IMR-90 (cell line): Measurements from ENCODE around the gene CEP83. TPM values are rescaled to one million over a fixed set of nuclear protein-coding genes. Genes with fewer than 3 reads are reported as not detected.

Source experiments
- ATAC-seq: fragments of 200-7000 bp; cut with Tn5 transposase; 2 replicates; pipeline ENCODE4 v1.9.1; 2020; ENCODE audit warnings: low read depth, mild to moderate bottlenecking, moderate library complexity
- BruUV-seq: library from RNA; stranded (reverse); fragments of 400-500 nt; replicated peaks from 2 replicates; lab custom pipeline; 2021; lab: Mats Ljungman, UMichigan
- CTCF ChIA-PET: fragments of 300-600 bp; formaldehyde crosslinking; extraction: SDS; loops from one replicate; lab custom pipeline; 2021; ENCODE audit warnings: antibody characterized with exemption; lab: Yijun Ruan, JAX
- POLR2A ChIA-PET: fragments of 300-600 bp; sonication (Branson Sonifier 250); formaldehyde crosslinking; loops from one replicate; lab custom pipeline; 2022; ENCODE audit warnings: antibody characterized with exemption; ENCODE audit not compliant: unreplicated experiment; lab: Charles Lee
- DNase-seq: peaks from one replicate; pipeline ENCODE4 v3.0.0; 2013
- H2AFZ ChIP-seq: replicated peaks from 2 replicates; pipeline ENCODE3; 2013; ENCODE audit warnings: low read length, mild to moderate bottlenecking; ENCODE audit not compliant: poor library complexity
- H2AK5ac ChIP-seq: 2 replicates; pipeline ENCODE4 v1.6.1; 2013; ENCODE audit warnings: low read depth, low read length, inconsistent platforms
- H2AK9ac ChIP-seq: replicated peaks from 2 replicates; pipeline ENCODE3; 2013; ENCODE audit warnings: mild to moderate bottlenecking, low read depth, low read length, moderate library complexity; ENCODE audit not compliant: poor library complexity
- H2BK120ac ChIP-seq: 2 replicates; pipeline ENCODE4 v1.6.1; 2013; ENCODE audit warnings: low read depth, low read length, inconsistent platforms
- H2BK15ac ChIP-seq: 3 replicates; pipeline ENCODE4 v1.6.1; 2013; ENCODE audit warnings: low read depth, low read length, inconsistent platforms
- H2BK20ac ChIP-seq: 2 replicates; pipeline ENCODE4 v1.6.1; 2013; ENCODE audit warnings: low read depth, mild to moderate bottlenecking, inconsistent platforms, low read length, moderate library complexity
- H2BK5ac ChIP-seq: 2 replicates; pipeline ENCODE4 v1.6.1; 2013; ENCODE audit warnings: mild to moderate bottlenecking, low read depth, low read length, inconsistent platforms; ENCODE audit not compliant: poor library complexity, severe bottlenecking
- H3K14ac ChIP-seq: replicated peaks from 2 replicates; pipeline ENCODE4 v1.6.1; 2013; ENCODE audit warnings: low read depth, low read length, inconsistent platforms
- H3K18ac ChIP-seq: 2 replicates; pipeline ENCODE4 v1.6.1; 2013; ENCODE audit warnings: low read depth, low read length, control low read depth
- H3K23ac ChIP-seq: 2 replicates; pipeline ENCODE4 v1.6.1; 2013; ENCODE audit warnings: low read depth, low read length, inconsistent platforms
- H3K27ac ChIP-seq: 2 replicates; pipeline ENCODE4 v1.5.1; 2013; ENCODE audit warnings: mild to moderate bottlenecking, control low read depth, low read length; ENCODE audit not compliant: insufficient read depth
- H3K27me3 ChIP-seq: 2 replicates; pipeline ENCODE4 v1.6.1; 2013; ENCODE audit warnings: low read length; ENCODE audit not compliant: control insufficient read depth, insufficient read depth
- H3K36me3 ChIP-seq: 2 replicates; pipeline ENCODE4 v1.6.1; 2013; ENCODE audit warnings: low read length, mixed read lengths; ENCODE audit not compliant: control insufficient read depth, insufficient read depth
- H3K4ac ChIP-seq: 2 replicates; pipeline ENCODE4 v1.6.1; 2013; ENCODE audit warnings: low read depth, low read length, inconsistent platforms
- H3K4me1 ChIP-seq: 2 replicates; pipeline ENCODE4 v1.6.1; 2013; ENCODE audit warnings: low read length, mixed read lengths; ENCODE audit not compliant: control insufficient read depth, insufficient read depth
- H3K4me2 ChIP-seq: 2 replicates; pipeline ENCODE4 v1.6.1; 2013; ENCODE audit warnings: low read depth, mild to moderate bottlenecking, control low read depth, low read length, moderate library complexity
- H3K4me3 ChIP-seq: 2 replicates; pipeline ENCODE4 v1.5.1; 2013; ENCODE audit warnings: low read depth, mild to moderate bottlenecking, control low read depth, low read length, moderate library complexity; ENCODE audit not compliant: insufficient read depth
- H3K56ac ChIP-seq: 2 replicates; pipeline ENCODE4 v1.6.1; 2013; ENCODE audit warnings: low read length, inconsistent platforms; ENCODE audit not compliant: insufficient read depth; ENCODE audit errors: extremely low read depth
- H3K79me1 ChIP-seq, 2 experiments: 2 replicates each; pipeline ENCODE4 v1.6.1; 2013; ENCODE audit warnings: low read length in 2 of 2, inconsistent platforms in 1 of 2, low read depth in 1 of 2
- H3K9ac ChIP-seq: 2 replicates; pipeline ENCODE4 v1.6.1; 2013; ENCODE audit warnings: low read depth, low read length, control low read depth
- H3K9me1 ChIP-seq: 2 replicates; pipeline ENCODE4 v1.6.1; 2013; ENCODE audit warnings: low read length, inconsistent platforms; ENCODE audit not compliant: insufficient read depth
- H3K9me3 ChIP-seq: 2 replicates; pipeline ENCODE4 v1.6.1; 2013; ENCODE audit warnings: low read length; ENCODE audit not compliant: control insufficient read depth, insufficient read depth
- H4K20me1 ChIP-seq: 2 replicates; pipeline ENCODE4 v1.6.1; 2013; ENCODE audit warnings: low read length, inconsistent platforms; ENCODE audit not compliant: insufficient read depth
- H4K5ac ChIP-seq: 2 replicates; pipeline ENCODE4 v1.6.1; 2013; ENCODE audit warnings: mild to moderate bottlenecking, low read depth, low read length, control low read depth
- H4K8ac ChIP-seq, 2 experiments: 2 replicates each; pipeline ENCODE4 v1.6.1; 2013; ENCODE audit warnings: low read depth in 2 of 2, low read length in 2 of 2, control low read depth in 1 of 2, inconsistent platforms in 1 of 2
- H4K91ac ChIP-seq: 2 replicates; pipeline ENCODE4 v1.6.1; 2013; ENCODE audit warnings: low read depth, low read length, inconsistent platforms; ENCODE audit not compliant: insufficient read depth
- CEBPB ChIP-seq: IDR thresholded peaks from 2 replicates; pipeline ENCODE4 v1.6.1; 2012; ENCODE audit warnings: low read depth, low read length, improper control_type of control experiment
- MAFK ChIP-seq: IDR thresholded peaks from 2 replicates; pipeline ENCODE4 v1.6.1; 2012; ENCODE audit warnings: low read depth, low read length, improper control_type of control experiment
- MAZ ChIP-seq: IDR thresholded peaks from 2 replicates; pipeline ENCODE4 v1.6.1; 2012; ENCODE audit warnings: low read depth, mild to moderate bottlenecking, low read length, improper control_type of control experiment, moderate library complexity, borderline replicate concordance
- MXI1 ChIP-seq: IDR thresholded peaks from 2 replicates; pipeline ENCODE4 v1.6.1; 2012; ENCODE audit warnings: low read depth, mild to moderate bottlenecking, low read length, moderate library complexity, borderline replicate concordance
- RCOR1 ChIP-seq: IDR thresholded peaks from 2 replicates; pipeline ENCODE4 v1.6.1; 2012; ENCODE audit warnings: mild to moderate bottlenecking, low read length, improper control_type of control experiment; ENCODE audit not compliant: insufficient replicate concordance
- SMC3 ChIP-seq: fragments of 150-350 bp; IDR thresholded peaks from 2 replicates; pipeline ENCODE4 v1.6.1; 2016; ENCODE audit warnings: low read depth, mild to moderate bottlenecking, antibody characterized with exemption, low read length, moderate library complexity
- WGBS, 2 experiments: methylation state at CpG; one replicate each; pipeline versions ENCODE4 v1.1.5 to v1.1.7; 2013; ENCODE audit warnings: missing lambda C conversion rate in 2 of 2; ENCODE audit not compliant: insufficient read length in 1 of 2; ENCODE audit errors: extremely low coverage in 2 of 2; 5-methylcytosine and 5-hydroxymethylcytosine counted together
- dilution Hi-C: fragments of 300-500 bp; cut with HindIII; formaldehyde crosslinking; loops from one replicate; pipeline ENCODE4 v1.14.3; 2018; ENCODE audit warnings: low sequenced_read_pairs; ENCODE audit not compliant: unreplicated experiment
- in situ Hi-C: fragments of 300-500 bp; cut with MboI; formaldehyde crosslinking; loops from 3 replicates; pipeline ENCODE4 v1.14.3; 2019; ENCODE audit warnings: low sequenced_read_pairs, inconsistent platforms, mixed read lengths
- intact Hi-C: fragments of 100-400 bp; cut with micrococcal nuclease; formaldehyde crosslinking; loops from 2 replicates; pipeline ENCODE4 v1.10.0; 2022
- polyA plus RNA-seq, 3 experiments: library from polyadenylated mRNA; depleted of rRNA; stranded (reverse); fragments of >200 nt; gene quantifications; 2 replicates each; pipeline ENCODE4 v1.2.3, GENCODE V29; 2012; ENCODE audit warnings: low replicate concordance in 1 of 3
- total RNA-seq: library from RNA; depleted of rRNA; stranded (reverse); fragments of >200 nt; gene quantifications from 2 replicates; pipeline ENCODE4 v1.2.3, GENCODE V29; 2012
- TF ChIP-seq, protein P1 (sequence below): fragments of 150-350 bp; IDR thresholded peaks from 2 replicates; pipeline ENCODE4 v1.6.1; 2017; ENCODE audit warnings: mild to moderate bottlenecking, antibody characterized with exemption, low read length, low read depth
- TF ChIP-seq, protein P2 (sequence below): conservative IDR thresholded peaks from 2 replicates; pipeline ENCODE4 v1.5.1; 2012; ENCODE audit warnings: mild to moderate bottlenecking, low read depth, low read length, improper control_type of control experiment

CEP83 gene
- total and polyA plus RNA-seq, 2 of the 4 experiments (the other 2 are of a cell fraction) = 3.9 to 8.9 TPM

DNA sequence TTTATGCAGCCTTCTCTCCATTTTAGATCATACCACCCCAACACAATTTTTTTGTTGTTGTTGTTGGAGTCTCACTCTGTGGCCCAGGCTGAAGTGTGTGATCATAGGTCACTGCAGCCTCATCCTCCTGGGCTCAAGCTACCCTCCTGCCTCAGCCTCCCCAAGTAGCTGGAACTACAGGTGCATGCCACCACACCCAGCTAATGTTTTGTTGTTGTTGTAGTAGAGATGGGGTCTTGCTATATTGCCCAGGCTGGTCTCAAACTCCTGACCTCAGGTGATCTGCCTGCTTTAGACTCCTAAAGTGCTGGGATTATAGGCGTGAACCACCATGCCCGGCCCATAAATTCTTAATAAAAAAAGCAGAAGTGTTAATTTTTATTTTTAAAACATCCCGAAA, 199.7 kb downstream of the CEP83 start:
- in situ Hi-C loops = no loop called here
- no peak overlapping the region for H3K23ac ChIP-seq
- H4K20me1 ChIP-seq = no peaks in the 10 kb centered on the region
- TF ChIP-seq SMC3 (no peak), CEBPB (no peak), MXI1 (no peak), MAZ (no peak), MAFK (no peak), RCOR1 (no peak)
- TF ChIP-seq, protein P1, sequence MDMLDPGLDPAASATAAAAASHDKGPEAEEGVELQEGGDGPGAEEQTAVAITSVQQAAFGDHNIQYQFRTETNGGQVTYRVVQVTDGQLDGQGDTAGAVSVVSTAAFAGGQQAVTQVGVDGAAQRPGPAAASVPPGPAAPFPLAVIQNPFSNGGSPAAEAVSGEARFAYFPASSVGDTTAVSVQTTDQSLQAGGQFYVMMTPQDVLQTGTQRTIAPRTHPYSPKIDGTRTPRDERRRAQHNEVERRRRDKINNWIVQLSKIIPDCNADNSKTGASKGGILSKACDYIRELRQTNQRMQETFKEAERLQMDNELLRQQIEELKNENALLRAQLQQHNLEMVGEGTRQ = no peak
- TF ChIP-seq, protein P2, sequence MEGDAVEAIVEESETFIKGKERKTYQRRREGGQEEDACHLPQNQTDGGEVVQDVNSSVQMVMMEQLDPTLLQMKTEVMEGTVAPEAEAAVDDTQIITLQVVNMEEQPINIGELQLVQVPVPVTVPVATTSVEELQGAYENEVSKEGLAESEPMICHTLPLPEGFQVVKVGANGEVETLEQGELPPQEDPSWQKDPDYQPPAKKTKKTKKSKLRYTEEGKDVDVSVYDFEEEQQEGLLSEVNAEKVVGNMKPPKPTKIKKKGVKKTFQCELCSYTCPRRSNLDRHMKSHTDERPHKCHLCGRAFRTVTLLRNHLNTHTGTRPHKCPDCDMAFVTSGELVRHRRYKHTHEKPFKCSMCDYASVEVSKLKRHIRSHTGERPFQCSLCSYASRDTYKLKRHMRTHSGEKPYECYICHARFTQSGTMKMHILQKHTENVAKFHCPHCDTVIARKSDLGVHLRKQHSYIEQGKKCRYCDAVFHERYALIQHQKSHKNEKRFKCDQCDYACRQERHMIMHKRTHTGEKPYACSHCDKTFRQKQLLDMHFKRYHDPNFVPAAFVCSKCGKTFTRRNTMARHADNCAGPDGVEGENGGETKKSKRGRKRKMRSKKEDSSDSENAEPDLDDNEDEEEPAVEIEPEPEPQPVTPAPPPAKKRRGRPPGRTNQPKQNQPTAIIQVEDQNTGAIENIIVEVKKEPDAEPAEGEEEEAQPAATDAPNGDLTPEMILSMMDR = no peak
- no peak overlapping the region for H2BK15ac ChIP-seq
- H3K14ac ChIP-seq = no peak overlapping the region
- H2AK9ac ChIP-seq = no peak overlapping the region
- dilution Hi-C loops = no loop called here
- ChIA-PET POLR2A (no interaction called here), CTCF (no interaction called here)
- H3K79me1 ChIP-seq = no peaks in the 10 kb centered on the region
- H3K4me3 ChIP-seq = no peak overlapping the region
- no peak overlapping the region for H3K9ac ChIP-seq
- no peak overlapping the region for H3K18ac ChIP-seq
- no peak overlapping the region for H3K27ac ChIP-seq
- H2BK120ac ChIP-seq = no peak overlapping the region
- H3K36me3 ChIP-seq = no peaks in the 10 kb centered on the region
- no peak overlapping the region for H2AK5ac ChIP-seq
- no peak for DNase-seq
- H4K5ac ChIP-seq = no peak overlapping the region
- no CpG with 5 or more reads among the region's 3 CpGs for WGBS, 2 experiments
- no peak overlapping the region for H2BK5ac ChIP-seq
- H4K8ac ChIP-seq = no peak overlapping the region
- H3K4me2 ChIP-seq = no peak overlapping the region
- H3K9me1 ChIP-seq = peaks cover 2% of the 10 kb centered on the region; the same call in 1 of the 2 replicates
- peaks cover 4% of the 10 kb centered on the region; the same call in 1 of the 2 replicates for H3K27me3 ChIP-seq
- H3K56ac ChIP-seq = no peak overlapping the region
- BruUV-seq = no TSS peak
- no peak overlapping the region for H2BK20ac ChIP-seq
- H3K9me3 ChIP-seq = no peaks in the 10 kb centered on the region
- ATAC-seq = no peak
- no peak overlapping the region for H4K91ac ChIP-seq
- peaks cover 5% of the 10 kb centered on the region for H3K4me1 ChIP-seq
- no peak overlapping the region for H2AFZ ChIP-seq
- intact Hi-C loops = no loop called here
- no peak overlapping the region for H3K4ac ChIP-seq
